ENCODE data around the gene ENPP5.

ENPP5 gene

GRCh38 chr6:46170357-46171289 is at the start of gene ENPP5:
Gene ENPP5 (minus strand): TSS chr6:46170980. CDS start chr6:46168262, 2,718 bp downstream.
- DNase-seq (ENCODE audit: low spot score) = peak; percentile 85

GRCh38 chr6:46219661-46220060 is 48.9 kb upstream of the ENPP5 start:
- DNase-seq (ENCODE audit: low spot score) = peak; percentile 22

GRCh38 chr6:46218457-46218856 is 47.7 kb upstream of the ENPP5 start:
- no peak for DNase-seq (ENCODE audit: low spot score)

- DNase-seq (ENCODE audit: low spot score) = peak; percentile 8
Observed at GRCh38 chr6:46217671-46218131, 46.9 kb upstream of the ENPP5 start.

GRCh38 chr6:46216879-46217278 is 46.1 kb upstream of the ENPP5 start:
- no peak for DNase-seq (ENCODE audit: low spot score)

- no peak for DNase-seq (ENCODE audit: low spot score)
Observed at GRCh38 chr6:46215777-46216176, 45.0 kb upstream of the ENPP5 start.

- no peak for DNase-seq (ENCODE audit: low spot score)
Observed at GRCh38 chr6:46215213-46215612, 44.4 kb upstream of the ENPP5 start.

GRCh38 chr6:46211917-46212316 is 41.1 kb upstream of the ENPP5 start:
- DNase-seq (ENCODE audit: low spot score) = no peak

- no peak for DNase-seq (ENCODE audit: low spot score)
Observed at GRCh38 chr6:46210294-46210693, 39.5 kb upstream of the ENPP5 start.

- DNase-seq (ENCODE audit: low spot score) = no peak
Observed at GRCh38 chr6:46208303-46208702, 37.5 kb upstream of the ENPP5 start.

GRCh38 chr6:46207174-46207573 is 36.4 kb upstream of the ENPP5 start:
- no peak for DNase-seq (ENCODE audit: low spot score)

- DNase-seq (ENCODE audit: low spot score) = no peak
Observed at GRCh38 chr6:46204880-46205650, 34.3 kb upstream of the ENPP5 start.

- DNase-seq (ENCODE audit: low spot score) = no peak
Observed at GRCh38 chr6:46203391-46204177, 32.8 kb upstream of the ENPP5 start.

GRCh38 chr6:46201702-46202101 is 30.9 kb upstream of the ENPP5 start:
- no peak for DNase-seq (ENCODE audit: low spot score)

- DNase-seq (ENCODE audit: low spot score) = no peak
Observed at GRCh38 chr6:46199387-46199786, 28.6 kb upstream of the ENPP5 start.

- DNase-seq (ENCODE audit: low spot score) = no peak
Observed at GRCh38 chr6:46191961-46192360, 21.2 kb upstream of the ENPP5 start.

- no peak for DNase-seq (ENCODE audit: low spot score)
Observed at GRCh38 chr6:46190889-46191288, 20.1 kb upstream of the ENPP5 start.

GRCh38 chr6:46189726-46190125 is 18.9 kb upstream of the ENPP5 start:
- no peak for DNase-seq (ENCODE audit: low spot score)

- no peak for DNase-seq (ENCODE audit: low spot score)
Observed at GRCh38 chr6:46186583-46186982, 15.8 kb upstream of the ENPP5 start.

GRCh38 chr6:46184114-46184513 is 13.3 kb upstream of the ENPP5 start:
- DNase-seq (ENCODE audit: low spot score) = no peak

GRCh38 chr6:46175976-46176375 is 5.2 kb upstream of the ENPP5 start:
- peak; percentile 8 for DNase-seq (ENCODE audit: low spot score)

- no peak for DNase-seq (ENCODE audit: low spot score)
Observed at GRCh38 chr6:46175446-46175845, 4.7 kb upstream of the ENPP5 start.

All from NAMALWA (cell line).